ENCODE results near the gene PKP1.

Gene PKP1

DNA sequence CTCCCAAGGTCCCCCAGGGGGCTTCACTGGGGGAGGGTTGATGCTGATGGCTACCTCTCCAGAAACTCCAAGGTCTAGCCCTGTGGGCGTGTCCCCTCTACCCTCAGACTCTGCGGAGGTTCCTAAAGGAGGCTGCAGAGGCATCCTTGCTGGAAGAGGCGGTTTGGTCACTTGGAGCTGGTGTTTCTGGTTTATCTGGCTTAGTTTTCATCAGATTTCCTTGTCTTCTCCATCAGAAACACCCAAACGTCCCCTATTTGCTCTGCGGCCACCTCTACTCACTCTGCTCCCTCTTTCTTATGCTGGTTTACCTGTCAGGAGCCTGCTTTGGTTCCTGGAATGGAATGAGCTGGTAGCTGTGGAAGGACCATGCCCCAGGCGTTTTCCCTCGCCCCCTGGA, 2.5 kb downstream of the PKP1 start:
- Histone ChIP-seq H4K8ac (ENCODE audit: low read depth, low read length) (no peak overlapping the region), H3K4me3 (ENCODE audit: low read length in 2 of 2) (no peak overlapping the region), H3K14ac (ENCODE audit: low read length) (no peak overlapping the region), H3K18ac (ENCODE audit: low read length) (no peak overlapping the region), H2AFZ (ENCODE audit: low read length) (no peak overlapping the region), H2AK5ac (ENCODE audit: low read depth, low read length) (no peak overlapping the region), H2BK120ac (ENCODE audit: low read depth, low read length) (no peak overlapping the region), H4K91ac (ENCODE audit: low read depth, low read length, poor library complexity) (no peak overlapping the region), H3K36me3 (replicated peaks in 1 of 2; ENCODE audit: control insufficient read depth in 2 of 2, insufficient read depth in 2 of 2, low read length in 2 of 2) (no peaks in the 10 kb centered on the region), H3K27ac (replicated peaks; ENCODE audit: low read length) (no peak overlapping the region), H3K4me2 (ENCODE audit: insufficient read depth, low read length, poor library complexity, severe bottlenecking) (no peak overlapping the region), H3K9ac (ENCODE audit: low read depth, low read length, poor library complexity) (no peak overlapping the region), H3K23ac (ENCODE audit: low read depth, low read length, poor library complexity) (no peak overlapping the region), H2BK12ac (ENCODE audit: low read length) (no peak overlapping the region), H3K4me1 (ENCODE audit: control insufficient read depth in 2 of 2, insufficient read depth in 1 of 2, low read depth in 1 of 2, low read length in 2 of 2) (peaks cover 0 to 15% of the 10 kb centered on the region in 2 donors), H2BK15ac (ENCODE audit: low read length) (no peak overlapping the region), H3K4ac (ENCODE audit: low read length) (no peak overlapping the region), H3K9me3 (replicated peaks in 1 of 2; ENCODE audit: control insufficient read depth in 2 of 2, insufficient read depth in 1 of 2, low read depth in 1 of 2, low read length in 2 of 2) (peaks cover 0 to 2% of the 10 kb centered on the region in 2 donors), H2BK5ac (ENCODE audit: low read length) (no peak overlapping the region), H3K27me3 (ENCODE audit: control insufficient read depth in 3 of 3, insufficient read depth in 3 of 3, low read depth in 1 of 3, low read length in 3 of 3) (peaks cover 7 to 51% (median 20%) of the 10 kb centered on the region in 3 experiments), H3K79me1 (ENCODE audit: low read depth, low read length) (no peaks in the 10 kb centered on the region)
- DNase-seq (ENCODE audit: low spot score), result no peak
- no CpG with 5 or more reads among the region's 7 CpGs for WGBS, 2 donors (ENCODE audit: extremely low coverage in 2 of 2, insufficient read length in 2 of 2, insufficient replicate concordance in 1 of 2)

DNA sequence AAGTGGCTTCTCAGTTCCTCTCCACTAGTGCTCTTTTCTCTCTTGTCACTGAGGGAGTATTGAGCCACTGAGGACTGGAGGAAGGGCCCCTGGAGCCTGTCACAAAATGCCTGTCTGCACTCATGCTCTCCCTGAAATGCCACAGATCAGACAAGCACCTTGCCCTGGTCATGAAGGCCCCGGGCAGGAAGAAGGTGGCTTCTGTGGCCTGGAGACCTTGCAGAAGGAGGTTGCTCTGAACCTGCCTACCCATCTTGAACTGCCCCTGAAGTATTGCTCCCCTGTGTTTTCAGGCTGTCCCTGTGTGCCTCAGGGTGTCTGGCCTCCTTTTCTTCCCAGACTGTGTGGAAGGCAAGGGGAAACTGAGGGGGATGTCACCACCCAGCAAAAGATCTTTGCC, 3.1 kb downstream of the PKP1 start:
- no peaks in the 10 kb centered on the region for H3K79me1 ChIP-seq (ENCODE audit: low read depth, low read length)
- no peak overlapping the region for H3K4ac ChIP-seq (ENCODE audit: low read length)
- H2BK12ac ChIP-seq (ENCODE audit: low read length), result no peak overlapping the region
- H2BK5ac ChIP-seq (ENCODE audit: low read length), result no peak overlapping the region
- no peaks in the 10 kb centered on the region for H3K36me3 ChIP-seq (replicated peaks in 1 of 2; ENCODE audit: control insufficient read depth in 2 of 2, insufficient read depth in 2 of 2, low read length in 2 of 2)
- H2BK120ac ChIP-seq (ENCODE audit: low read depth, low read length), result no peak overlapping the region
- peaks cover 0 to 2% of the 10 kb centered on the region in 2 donors for H3K9me3 ChIP-seq (replicated peaks in 1 of 2; ENCODE audit: control insufficient read depth in 2 of 2, insufficient read depth in 1 of 2, low read depth in 1 of 2, low read length in 2 of 2)
- H4K91ac ChIP-seq (ENCODE audit: low read depth, low read length, poor library complexity), result no peak overlapping the region
- H3K27me3 ChIP-seq (ENCODE audit: control insufficient read depth in 3 of 3, insufficient read depth in 3 of 3, low read depth in 1 of 3, low read length in 3 of 3), result peaks cover 7 to 46% (median 20%) of the 10 kb centered on the region in 3 experiments
- no peak overlapping the region for H3K9ac ChIP-seq (ENCODE audit: low read depth, low read length, poor library complexity)
- no peak overlapping the region for H3K4me3 ChIP-seq (ENCODE audit: low read length in 2 of 2)
- no peak overlapping the region for H2AFZ ChIP-seq (ENCODE audit: low read length)
- no peak overlapping the region for H3K18ac ChIP-seq (ENCODE audit: low read length)
- peaks cover 0 to 15% of the 10 kb centered on the region in 2 donors for H3K4me1 ChIP-seq (ENCODE audit: control insufficient read depth in 2 of 2, insufficient read depth in 1 of 2, low read depth in 1 of 2, low read length in 2 of 2)
- WGBS, 2 donors (ENCODE audit: extremely low coverage in 2 of 2, insufficient read length in 2 of 2, insufficient replicate concordance in 1 of 2), result no CpG with 5 or more reads among the region's 1 CpG
- H3K27ac ChIP-seq (replicated peaks; ENCODE audit: low read length), result no peak overlapping the region
- H3K4me2 ChIP-seq (ENCODE audit: insufficient read depth, low read length, poor library complexity, severe bottlenecking), result no peak overlapping the region
- H2BK15ac ChIP-seq (ENCODE audit: low read length), result peak overlapping the region; percentile 69
- H2AK5ac ChIP-seq (ENCODE audit: low read depth, low read length), result no peak overlapping the region
- H4K8ac ChIP-seq (ENCODE audit: low read depth, low read length), result no peak overlapping the region
- H3K14ac ChIP-seq (ENCODE audit: low read length), result no peak overlapping the region
- no peak overlapping the region for H3K23ac ChIP-seq (ENCODE audit: low read depth, low read length, poor library complexity)
- DNase-seq (ENCODE audit: low spot score), result no peak

DNA sequence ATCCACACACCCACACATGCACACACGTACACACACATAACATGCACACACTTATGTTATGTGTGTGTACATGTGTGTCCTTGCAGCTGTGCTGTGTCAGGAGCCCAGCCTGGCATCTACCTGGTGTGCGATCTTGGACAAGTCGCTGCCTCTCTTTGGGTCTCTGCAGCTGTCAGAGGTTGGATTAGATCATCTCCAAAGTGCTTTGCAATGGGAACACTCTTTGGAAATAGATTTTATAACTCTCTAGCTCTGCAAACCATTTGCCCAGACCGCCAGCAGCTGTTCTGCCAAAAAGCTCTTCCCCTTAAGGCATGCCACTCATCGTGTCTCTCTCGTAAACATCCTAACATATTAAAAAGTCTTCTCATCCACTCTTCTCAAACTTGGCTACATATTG, 4.7 kb downstream of the PKP1 start:
- Histone ChIP-seq H4K8ac (ENCODE audit: low read depth, low read length) (no peak overlapping the region), H3K23ac (ENCODE audit: low read depth, low read length, poor library complexity) (no peak overlapping the region), H2BK15ac (ENCODE audit: low read length) (no peak overlapping the region), H3K36me3 (replicated peaks in 1 of 2; ENCODE audit: control insufficient read depth in 2 of 2, insufficient read depth in 2 of 2, low read length in 2 of 2) (no peaks in the 10 kb centered on the region), H2AFZ (ENCODE audit: low read length) (no peak overlapping the region), H2BK12ac (ENCODE audit: low read length) (no peak overlapping the region), H3K4me2 (ENCODE audit: insufficient read depth, low read length, poor library complexity, severe bottlenecking) (no peak overlapping the region), H3K4me3 (ENCODE audit: low read length in 2 of 2) (no peak overlapping the region), H3K18ac (ENCODE audit: low read length) (no peak overlapping the region), H3K4me1 (ENCODE audit: control insufficient read depth in 2 of 2, insufficient read depth in 1 of 2, low read depth in 1 of 2, low read length in 2 of 2) (peaks cover 0 to 15% of the 10 kb centered on the region in 2 donors), H4K91ac (ENCODE audit: low read depth, low read length, poor library complexity) (no peak overlapping the region), H2BK120ac (ENCODE audit: low read depth, low read length) (no peak overlapping the region), H3K4ac (ENCODE audit: low read length) (no peak overlapping the region), H3K27me3 (ENCODE audit: control insufficient read depth in 3 of 3, insufficient read depth in 3 of 3, low read depth in 1 of 3, low read length in 3 of 3) (peaks cover 7 to 38% (median 16%) of the 10 kb centered on the region in 3 experiments), H3K79me1 (ENCODE audit: low read depth, low read length) (no peaks in the 10 kb centered on the region), H3K9ac (ENCODE audit: low read depth, low read length, poor library complexity) (no peak overlapping the region), H3K27ac (replicated peaks; ENCODE audit: low read length) (no peak overlapping the region), H2AK5ac (ENCODE audit: low read depth, low read length) (no peak overlapping the region), H2BK5ac (ENCODE audit: low read length) (no peak overlapping the region), H3K9me3 (replicated peaks in 1 of 2; ENCODE audit: control insufficient read depth in 2 of 2, insufficient read depth in 1 of 2, low read depth in 1 of 2, low read length in 2 of 2) (peaks cover 0 to 2% of the 10 kb centered on the region in 2 donors), H3K14ac (ENCODE audit: low read length) (no peak overlapping the region)
- WGBS, 2 donors (ENCODE audit: extremely low coverage in 2 of 2, insufficient read length in 2 of 2, insufficient replicate concordance in 1 of 2), result no CpG with 5 or more reads among the region's 6 CpGs
- DNase-seq (ENCODE audit: low spot score), result no peak

DNA sequence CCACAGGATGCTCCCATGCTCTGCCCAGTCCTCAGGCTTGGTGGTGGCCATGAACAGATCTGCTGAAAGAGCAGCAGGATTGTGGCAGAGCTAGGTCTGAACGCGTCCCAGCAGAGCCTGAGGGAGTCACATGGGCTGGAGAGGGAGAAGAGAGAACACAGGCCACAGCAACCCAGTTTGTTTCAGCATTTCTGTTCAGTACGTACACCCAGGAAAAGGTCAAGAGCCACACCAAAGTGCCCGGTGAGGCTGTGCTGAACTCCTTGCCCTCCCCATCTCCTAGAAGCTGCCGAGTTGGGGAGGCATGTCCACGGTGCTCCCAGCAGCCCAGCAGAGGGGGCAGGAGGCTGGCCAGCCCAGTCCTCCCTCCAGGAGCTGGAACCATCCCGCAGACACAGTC, 5.5 kb downstream of the PKP1 start:
- Histone ChIP-seq H2AFZ (ENCODE audit: low read length) (no peak overlapping the region), H3K9ac (ENCODE audit: low read depth, low read length, poor library complexity) (no peak overlapping the region), H4K8ac (ENCODE audit: low read depth, low read length) (no peak overlapping the region), H3K27ac (replicated peaks; ENCODE audit: low read length) (no peak overlapping the region), H3K4me3 (ENCODE audit: low read length in 2 of 2) (no peak overlapping the region), H3K18ac (ENCODE audit: low read length) (peak overlapping the region; percentile 34), H2BK12ac (ENCODE audit: low read length) (no peak overlapping the region), H2BK120ac (ENCODE audit: low read depth, low read length) (no peak overlapping the region), H3K9me3 (replicated peaks in 1 of 2; ENCODE audit: control insufficient read depth in 2 of 2, insufficient read depth in 1 of 2, low read depth in 1 of 2, low read length in 2 of 2) (no peaks in the 10 kb centered on the region), H3K27me3 (ENCODE audit: control insufficient read depth in 3 of 3, insufficient read depth in 3 of 3, low read depth in 1 of 3, low read length in 3 of 3) (peaks cover 3 to 38% (median 8%) of the 10 kb centered on the region in 3 experiments), H2BK15ac (ENCODE audit: low read length) (no peak overlapping the region), H4K91ac (ENCODE audit: low read depth, low read length, poor library complexity) (no peak overlapping the region), H3K4me2 (ENCODE audit: insufficient read depth, low read length, poor library complexity, severe bottlenecking) (no peak overlapping the region), H2BK5ac (ENCODE audit: low read length) (no peak overlapping the region), H3K36me3 (replicated peaks in 1 of 2; ENCODE audit: control insufficient read depth in 2 of 2, insufficient read depth in 2 of 2, low read length in 2 of 2) (no peaks in the 10 kb centered on the region), H3K23ac (ENCODE audit: low read depth, low read length, poor library complexity) (no peak overlapping the region), H3K4me1 (ENCODE audit: control insufficient read depth in 2 of 2, insufficient read depth in 1 of 2, low read depth in 1 of 2, low read length in 2 of 2) (peaks cover 0 to 13% of the 10 kb centered on the region in 2 donors), H3K79me1 (ENCODE audit: low read depth, low read length) (no peaks in the 10 kb centered on the region), H2AK5ac (ENCODE audit: low read depth, low read length) (no peak overlapping the region), H3K14ac (ENCODE audit: low read length) (no peak overlapping the region), H3K4ac (ENCODE audit: low read length) (no peak overlapping the region)
- WGBS, 2 donors (ENCODE audit: extremely low coverage in 2 of 2, insufficient read length in 2 of 2, insufficient replicate concordance in 1 of 2), result no CpG with 5 or more reads among the region's 7 CpGs
- no peak for DNase-seq (ENCODE audit: low spot score)
